Measurements from ENCODE around the gene RAB40C.

The RAB40C gene

DNA sequence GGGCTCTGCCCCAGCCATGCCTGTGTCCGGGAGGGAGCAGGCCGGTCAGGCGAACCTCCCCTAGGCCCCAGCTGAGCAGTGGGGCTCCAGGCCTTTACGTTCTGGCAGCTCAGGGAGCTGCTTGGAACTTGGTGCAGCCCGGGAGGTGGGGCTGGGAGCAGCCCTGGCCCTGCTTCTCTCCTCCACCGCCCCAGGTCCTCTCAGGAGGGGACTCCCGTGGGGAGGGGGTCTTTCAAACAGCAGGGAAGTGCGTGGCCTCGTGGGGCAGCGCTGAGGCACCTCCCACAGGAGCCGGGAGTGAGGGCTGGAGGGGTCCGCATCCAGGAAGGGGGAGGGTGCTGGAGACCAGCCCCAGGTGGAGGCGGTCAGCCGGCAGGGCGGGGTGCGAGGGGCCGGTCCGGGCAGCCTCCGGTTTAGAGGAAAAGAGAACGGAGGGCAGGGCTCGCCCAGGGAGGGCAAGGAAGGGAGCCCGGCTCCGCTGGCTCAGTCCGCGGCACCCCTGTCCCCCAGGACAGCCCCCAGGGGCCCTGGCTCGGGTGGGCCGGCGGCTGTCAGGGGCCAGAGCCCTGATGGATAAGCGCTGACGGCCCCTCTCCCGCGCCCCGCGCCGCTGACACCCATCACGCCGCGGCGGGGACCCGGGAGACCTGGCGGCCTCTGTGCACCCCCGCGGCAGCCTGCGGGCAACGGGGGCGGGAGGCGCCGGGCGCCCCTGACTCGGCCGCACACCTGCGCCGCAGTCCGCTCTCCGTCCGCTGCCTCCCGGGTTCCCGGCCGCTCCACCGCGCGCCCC is 30.3 kb upstream of the RAB40C start:
- no peak for DNase-seq

DNA sequence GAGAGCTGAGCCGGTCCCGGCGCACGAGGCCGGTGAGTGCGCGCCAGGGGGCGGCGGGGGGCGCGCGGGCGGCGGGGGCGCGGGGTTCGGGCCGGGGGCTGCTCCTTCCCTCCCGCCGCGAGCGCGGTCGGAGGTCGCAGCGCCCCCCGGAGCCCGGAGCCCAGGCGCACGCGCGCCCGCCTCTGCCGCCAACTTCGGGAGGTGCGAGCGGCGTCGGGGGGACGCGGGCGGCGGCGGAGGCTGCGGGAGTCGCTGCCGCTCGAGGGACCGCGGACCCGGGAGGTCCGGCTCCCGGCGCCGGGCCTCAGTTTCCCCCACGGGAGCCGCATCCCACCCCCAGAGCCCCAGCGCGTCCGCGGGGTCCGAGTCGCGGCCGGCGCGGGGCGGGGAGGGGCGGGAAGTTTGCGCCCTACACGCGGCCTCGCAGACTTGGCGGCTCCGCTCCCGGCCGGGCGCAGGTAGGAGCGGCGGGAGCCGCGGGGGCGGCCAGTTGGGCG is 29.6 kb upstream of the RAB40C start, which contains the start of gene PRR35:
Gene PRR35 (plus strand): TSS at position 191 of the 497 bp plus-strand sequence. CDS start 2,901 bp downstream, outside the sequence.
- no peak for DNase-seq

DNA sequence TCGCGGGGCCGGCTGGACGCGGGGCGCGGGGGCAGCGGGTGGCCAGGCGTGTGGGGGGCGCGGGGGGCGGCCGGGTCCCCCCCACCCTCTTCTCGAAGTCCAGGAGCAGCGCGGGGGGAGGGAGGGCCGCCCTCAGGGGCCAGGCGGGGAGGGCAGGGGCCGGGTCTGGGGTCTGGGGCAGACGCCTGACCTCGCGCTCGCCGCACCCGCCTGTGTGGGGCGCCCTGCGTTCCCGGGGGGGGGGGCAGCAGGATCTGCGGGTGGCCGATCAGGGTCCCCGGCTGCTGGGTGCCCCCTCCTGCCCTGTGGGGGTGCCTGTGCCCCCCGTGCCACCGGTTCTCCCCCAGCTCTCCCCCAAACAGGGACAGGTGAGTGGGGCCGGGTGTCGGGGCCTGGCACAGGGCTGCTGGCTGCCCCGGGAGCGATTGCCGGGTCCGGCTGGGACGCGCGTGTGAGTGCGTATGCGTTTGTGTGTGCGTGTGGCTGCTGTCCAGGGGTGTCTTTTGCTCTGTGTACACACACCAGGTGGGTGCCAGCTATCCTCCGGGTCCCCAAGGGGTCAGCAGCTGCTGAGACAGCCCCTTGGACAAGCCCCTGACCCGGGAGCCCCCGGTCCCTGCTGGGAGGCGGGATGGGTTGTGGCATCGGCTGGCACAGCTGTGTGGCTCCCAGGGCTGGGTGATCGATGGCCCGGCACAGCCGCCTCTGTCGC is 29.0 kb upstream of the RAB40C start:
- no peak for DNase-seq

GRCh38 chr16:561413-561794 is 28.5 kb upstream of the RAB40C start:
- no peak for DNase-seq

GRCh38 chr16:561957-562938 is 27.6 kb upstream of the RAB40C start:
- no peak for DNase-seq

- no peak for DNase-seq
These were observed 26.7 kb upstream of the RAB40C start for GRCh38 chr16:563072-563644.

DNA sequence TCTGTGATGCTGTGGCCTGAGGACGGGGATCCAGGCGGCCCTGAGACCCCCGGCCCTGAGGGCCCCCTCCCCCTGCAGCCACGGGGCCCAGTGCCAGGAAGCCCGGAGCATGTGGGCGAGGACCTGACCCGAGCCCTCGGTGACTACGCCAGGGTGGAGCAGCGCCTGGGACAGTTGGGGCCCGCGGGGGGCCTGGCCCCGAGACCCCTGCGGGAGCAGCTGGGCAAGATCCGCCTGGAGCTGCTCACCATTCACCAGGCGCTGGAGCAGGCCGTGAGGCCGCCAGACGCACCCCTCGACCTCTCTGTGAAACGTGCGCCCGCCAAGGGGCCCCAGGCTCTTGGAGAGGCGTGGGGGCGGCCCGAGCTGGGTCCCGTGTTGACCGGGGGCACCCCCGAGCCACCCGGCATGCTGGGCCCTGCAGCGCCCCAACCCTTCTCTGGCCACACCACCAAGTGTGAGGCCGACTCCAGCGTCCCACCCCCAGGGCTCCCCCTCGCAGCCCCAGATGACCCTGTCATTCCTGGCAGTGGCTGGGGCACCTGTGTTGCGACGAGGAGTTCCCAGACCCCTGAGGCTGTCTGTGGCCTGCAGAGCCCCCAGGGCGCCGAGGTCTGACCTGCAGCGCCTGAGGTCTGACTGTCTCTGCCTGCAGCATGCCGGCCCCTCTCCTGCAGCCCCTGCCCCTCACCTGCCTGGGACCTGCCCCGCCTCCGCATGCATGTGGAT is 25.0 kb upstream of the RAB40C start:
- DNase-seq: no peak

- no peak for DNase-seq
These were observed 24.2 kb upstream of the RAB40C start for GRCh38 chr16:565419-566330.

- DNase-seq: peak in 1 of 2 experiments; percentile 23
These were observed 23.1 kb upstream of the RAB40C start, which contains the start of gene NHLRC4 for GRCh38 chr16:566475-567372. NHLRC4 (plus strand) TSS chr16:567005; CDS start chr16:568048, 1,043 bp downstream.

DNA sequence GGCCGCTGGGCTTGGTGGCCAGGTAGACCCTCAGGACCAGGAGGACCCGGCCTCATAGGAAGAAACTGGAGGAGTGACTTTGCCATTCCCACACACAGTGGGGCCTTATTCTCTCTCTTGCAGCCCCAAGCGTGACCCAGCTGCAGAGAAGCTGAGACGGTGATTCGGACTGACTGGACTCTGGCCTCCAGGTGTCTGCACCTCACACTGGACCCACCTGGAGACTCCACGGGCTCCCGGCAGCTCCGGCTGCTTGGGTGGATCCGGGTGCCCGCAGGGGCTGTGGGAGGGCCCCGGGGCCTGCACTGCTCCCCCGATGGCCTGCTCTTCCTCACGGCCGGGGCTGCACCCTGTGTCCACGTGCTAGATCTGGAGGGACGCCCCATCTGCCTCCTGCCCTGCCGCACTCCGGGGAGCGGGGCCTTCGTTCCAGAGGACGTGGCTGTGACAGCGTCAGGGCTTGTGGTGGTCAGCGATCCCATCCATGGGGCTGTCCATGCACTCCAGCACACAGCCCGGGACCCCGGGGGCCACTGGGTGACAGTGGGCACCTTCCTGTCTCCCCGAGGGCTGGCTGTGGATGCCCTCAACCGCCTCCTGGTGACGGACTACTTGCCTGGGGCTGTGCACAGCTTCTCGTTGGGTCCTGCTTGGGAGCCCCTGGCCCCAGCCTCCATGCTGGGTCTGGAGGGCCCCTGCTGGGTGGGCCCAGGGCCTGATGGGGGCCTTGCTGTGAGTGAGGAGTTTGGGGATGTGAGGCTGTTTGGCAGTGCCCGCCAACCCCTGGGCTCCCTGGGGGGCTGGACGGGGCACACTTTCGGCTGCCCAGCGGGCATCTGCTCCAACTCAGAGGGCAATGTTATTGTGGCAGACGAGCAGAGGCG is 22.3 kb upstream of the RAB40C start:
- DNase-seq: no peak

GRCh38 chr16:568401-569258 is 21.2 kb upstream of the RAB40C start:
- DNase-seq: no peak

GRCh38 chr16:569445-570254 is 20.2 kb upstream of the RAB40C start, which contains the start of gene PIGQ:
PIGQ (plus strand) TSS chr16:569968; CDS start chr16:574075, 4,107 bp downstream.
- DNase-seq: peak; percentile 38 to 43

DNA sequence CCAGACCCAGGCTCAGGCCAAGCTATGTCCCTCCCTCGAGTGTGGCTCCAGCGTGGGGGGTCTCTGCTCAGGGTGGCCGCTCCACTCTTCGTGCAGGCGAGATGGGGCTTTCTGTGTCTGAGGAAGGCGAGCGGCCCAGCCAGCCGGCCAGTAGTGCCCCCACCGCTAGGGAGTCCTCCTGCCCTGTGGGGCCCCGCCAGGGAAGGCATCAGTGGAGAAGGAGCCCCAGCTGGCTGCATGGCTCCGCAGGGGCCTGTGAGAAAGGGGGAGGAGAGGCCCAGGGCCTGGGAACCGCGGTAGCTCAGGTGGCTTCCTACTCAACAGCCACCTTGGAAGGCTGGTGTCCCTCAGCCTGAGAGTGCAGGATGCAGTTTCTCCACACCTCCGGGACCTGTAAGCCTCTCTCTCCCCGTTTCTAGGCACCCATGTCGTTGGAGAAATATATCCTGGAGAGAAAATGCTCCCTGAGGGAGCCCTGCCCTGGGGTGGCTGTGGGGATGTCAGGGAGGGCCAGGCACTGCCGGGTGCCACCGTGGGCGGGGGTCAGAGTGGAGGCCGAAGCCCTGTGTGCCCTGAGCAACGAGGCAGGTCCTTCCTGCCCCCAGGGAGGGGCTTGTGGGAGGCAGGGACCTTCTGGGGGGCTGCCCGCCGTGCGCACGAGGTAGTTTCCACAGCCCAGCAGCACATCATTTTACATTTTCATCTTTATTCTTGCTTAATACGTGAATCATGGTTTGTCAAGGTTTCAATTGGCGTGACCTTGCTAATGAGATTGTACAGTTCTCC is 16.8 kb upstream of the RAB40C start:
- no peak for DNase-seq

DNA sequence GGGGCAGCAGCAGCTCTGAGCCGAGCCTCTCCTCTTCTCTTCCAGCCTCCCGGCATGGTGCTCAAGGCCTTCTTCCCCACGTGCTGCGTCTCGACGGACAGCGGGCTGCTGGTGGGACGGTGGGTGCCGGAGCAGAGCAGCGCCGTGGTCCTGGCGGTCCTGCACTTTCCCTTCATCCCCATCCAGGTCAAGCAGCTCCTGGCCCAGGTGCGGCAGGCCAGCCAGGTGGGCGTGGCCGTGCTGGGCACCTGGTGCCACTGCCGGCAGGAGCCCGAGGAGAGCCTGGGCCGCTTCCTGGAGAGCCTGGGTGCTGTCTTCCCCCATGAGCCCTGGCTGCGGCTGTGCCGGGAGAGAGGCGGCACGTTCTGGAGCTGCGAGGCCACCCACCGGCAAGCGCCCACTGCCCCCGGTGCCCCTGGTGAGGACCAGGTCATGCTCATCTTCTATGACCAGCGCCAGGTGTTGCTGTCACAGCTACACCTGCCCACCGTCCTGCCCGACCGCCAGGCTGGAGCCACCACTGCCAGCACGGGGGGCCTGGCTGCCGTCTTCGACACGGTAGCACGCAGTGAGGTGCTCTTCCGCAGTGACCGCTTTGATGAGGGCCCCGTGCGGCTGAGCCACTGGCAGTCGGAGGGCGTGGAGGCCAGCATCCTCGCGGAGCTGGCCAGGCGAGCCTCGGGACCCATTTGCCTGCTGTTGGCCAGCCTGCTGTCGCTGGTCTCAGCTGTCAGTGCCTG is 15.7 kb upstream of the RAB40C start:
- DNase-seq: no peak
